AG04450 (cell line): ENCODE data around the gene MYLK. TPM values are rescaled to one million over a fixed set of nuclear protein-coding genes. Genes with fewer than 3 reads are reported as not detected.

Source experiments
- CTCF ChIA-PET: fragments of 300-600, 350-600 bp; formaldehyde crosslinking; extraction: SDS; loops from one replicate; lab custom pipeline; 2022; ENCODE audit warnings: antibody characterized with exemption, inconsistent platforms; lab: Charles Lee
- POLR2A ChIA-PET: fragments of 350-600 bp; formaldehyde crosslinking; extraction: SDS; loops from one replicate; lab custom pipeline; 2021; ENCODE audit warnings: antibody characterized with exemption, inconsistent platforms; lab: Yijun Ruan, JAX
- DNase-seq: peaks from one replicate; pipeline ENCODE4 v3.0.0-alpha.2; 2011; ENCODE audit warnings: low read depth, low spot score
- H3K27ac ChIP-seq: one replicate; pipeline ENCODE4 v1.5.1; 2012; ENCODE audit warnings: low read depth, low read length, control low read depth
- H3K27me3 ChIP-seq: one replicate; pipeline ENCODE4 v1.6.0; 2012; ENCODE audit warnings: low read length; ENCODE audit not compliant: control insufficient read depth, insufficient read depth
- H3K4me3 ChIP-seq: 2 replicates; pipeline ENCODE4 v1.5.1; 2011; ENCODE audit warnings: mild to moderate bottlenecking, low read depth, low read length, control low read depth
- H3K9me3 ChIP-seq: 2 replicates; pipeline ENCODE4 v1.5.1; 2012; ENCODE audit warnings: low read length; ENCODE audit not compliant: control insufficient read depth, insufficient read depth
- CTCF ChIP-seq: IDR thresholded peaks from 2 replicates; pipeline ENCODE4 v1.5.1; 2011; ENCODE audit warnings: low read depth, low read length, control low read depth, inconsistent platforms
- polyA plus RNA-seq: library from polyadenylated mRNA; depleted of rRNA; stranded (reverse); fragments of >200 nt; gene quantifications from 2 replicates; pipeline ENCODE4 v1.2.3, GENCODE V29; 2011

MYLK gene
- polyA plus RNA-seq, 1 experiment: 1,320 TPM

- POLR2A ChIA-PET: interaction anchor here (0.7 kb wide), 1 partner anchor 294 kb away, joined by 3 read pairs; no protein-coding TSS in a partner anchor
- no peaks in the 10 kb centered on the region for H3K27me3 ChIP-seq
- TF ChIP-seq CTCF: no peak
- DNase-seq: no peak
- no peak overlapping the region for H3K4me3 ChIP-seq
- no peak overlapping the region for H3K27ac ChIP-seq
- CTCF ChIA-PET: interaction anchor here (4.9 kb wide), 1 partner anchor 16 kb away, joined by 32 read pairs; no protein-coding TSS in a partner anchor
- no peaks in the 10 kb centered on the region for H3K9me3 ChIP-seq
These were observed 308.0 kb downstream of the MYLK start for GRCh38 chr3:123576122-123576521.

GRCh38 chr3:123571973-123572365 is 312.2 kb downstream of the MYLK start:
- no peak for DNase-seq
- no peak for TF ChIP-seq CTCF
- Histone ChIP-seq H3K4me3 (no peak overlapping the region), H3K9me3 (no peaks in the 10 kb centered on the region), H3K27me3 (no peaks in the 10 kb centered on the region), H3K27ac (no peak overlapping the region)
- ChIA-PET POLR2A (no interaction called here), CTCF (interaction anchor here (0.7 to 4.9 kb wide), 3 partner anchors 12 to 243 kb away, joined by 3 to 32 read pairs (median 3); no protein-coding TSS in a partner anchor)

GRCh38 chr3:123571264-123571972 is 312.7 kb downstream of the MYLK start:
- Histone ChIP-seq H3K9me3 (no peaks in the 10 kb centered on the region), H3K27me3 (no peaks in the 10 kb centered on the region), H3K4me3 (no peak overlapping the region), H3K27ac (no peak overlapping the region)
- TF ChIP-seq CTCF: no peak
- no peak for DNase-seq
- ChIA-PET CTCF (interaction anchor here (0.7 to 1.0 kb wide), 3 partner anchors 13 to 242 kb away, joined by 3 to 5 read pairs (median 3); no protein-coding TSS in a partner anchor), POLR2A (no interaction called here)

- Histone ChIP-seq H3K27ac (no peak overlapping the region), H3K4me3 (no peak overlapping the region), H3K9me3 (no peaks in the 10 kb centered on the region), H3K27me3 (no peaks in the 10 kb centered on the region)
- DNase-seq: no peak
- TF ChIP-seq CTCF: no peak
- POLR2A ChIA-PET: no interaction called here
- CTCF ChIA-PET: interaction anchor here (0.6 to 1.4 kb wide), 2 partner anchors 10 to 464 kb away, joined by 5 to 8 read pairs; no protein-coding TSS in a partner anchor
These were observed 315.3 kb downstream of the MYLK start for GRCh38 chr3:123568875-123569274.

- POLR2A ChIA-PET: no interaction called here
- no peak for DNase-seq
- H3K4me3 ChIP-seq: no peak overlapping the region
- no peak for TF ChIP-seq CTCF
- H3K27ac ChIP-seq: no peak overlapping the region
- no peaks in the 10 kb centered on the region for H3K27me3 ChIP-seq
- CTCF ChIA-PET: interaction anchor here (0.9 kb wide), 1 partner anchor 8 kb away, joined by 3 read pairs; no protein-coding TSS in a partner anchor
- H3K9me3 ChIP-seq: no peaks in the 10 kb centered on the region
These were observed 316.1 kb downstream of the MYLK start for GRCh38 chr3:123568034-123568433.
